K562 (cell line): ENCODE results near the gene SCFD2. TPM values are rescaled to one million over a fixed set of nuclear protein-coding genes. Genes with fewer than 3 reads are reported as not detected.

ENCODE experiments used
- ATAC-seq: fragments of 200-7000 bp; cut with Tn5 transposase; 3 replicates; pipeline ENCODE4 v1.9.1; 2020; ENCODE audit warnings: moderate library complexity
- BruUV-seq: library from RNA; stranded (reverse); fragments of 400-500 nt; replicated peaks from 2 replicates; lab custom pipeline; 2021; lab: Mats Ljungman, UMichigan
- CTCF ChIA-PET: fragments of 300-600 bp; formaldehyde crosslinking; extraction: SDS; loops from one replicate; lab custom pipeline; 2021; ENCODE audit warnings: low intra/inter-chr PET ratio; lab: Yijun Ruan, JAX
- POLR2A ChIA-PET: fragments of 300-600, 350-650 bp; sonication (Branson Sonifier 250); formaldehyde crosslinking; extraction: SDS; loops from one replicate; lab custom pipeline; 2021; ENCODE audit warnings: antibody characterized with exemption, inconsistent platforms; lab: Yijun Ruan, JAX
- DNase-seq, 4 experiments: peaks; one replicate each; pipeline versions ENCODE4 v3.0.0 to v3.0.0-alpha.2; 2011 to 2018; ENCODE audit warnings: low spot score in 3 of 4, mixed read lengths in 3 of 4; ENCODE audit errors: extremely low read depth in 1 of 4
- FAIRE-seq: peaks from 2 replicates; lab custom pipeline; 2011; peaks lifted over from hg19 to GRCh38; lab: Jason Lieb, UNC
- H2AFZ ChIP-seq: 2 replicates; pipeline ENCODE4 v1.6.0; 2011; ENCODE audit warnings: low read depth, low read length, control low read depth, inconsistent platforms
- H3K27ac ChIP-seq: fragments of 200-600 bp; 3 replicates; pipeline ENCODE4 v1.8.0; 2011; ENCODE audit warnings: low read depth, mild to moderate bottlenecking, control low read depth, inconsistent platforms, low read length, moderate library complexity, mixed read lengths; ENCODE audit errors: extremely low read depth
- H3K27me3 ChIP-seq, 2 experiments: fragments of 300-600 bp in 1 of 2; 2 replicates in 1 of 2; 3 replicates in 1 of 2; pipeline versions ENCODE4 v1.6.0 to v1.8.0; 2011; ENCODE audit warnings: inconsistent platforms in 2 of 2, low read length in 2 of 2, mild to moderate bottlenecking in 1 of 2, mixed read lengths in 1 of 2, moderate library complexity in 1 of 2; ENCODE audit not compliant: control insufficient read depth in 2 of 2, insufficient read depth in 2 of 2
- H3K36me3 ChIP-seq: fragments of 300-600 bp; 3 replicates; pipeline ENCODE4 v1.8.0; 2011; ENCODE audit warnings: mild to moderate bottlenecking, low read length, inconsistent platforms; ENCODE audit not compliant: control insufficient read depth, insufficient read depth
- H3K4me1 ChIP-seq, 2 experiments: fragments of 200-600 bp in 1 of 2; replicated peaks in 1 of 2; 2 replicates in 1 of 2; 3 replicates in 1 of 2; pipeline versions ENCODE4 v1.5.1 to v1.8.0; 2011; ENCODE audit warnings: inconsistent platforms in 2 of 2, low read length in 2 of 2, mild to moderate bottlenecking in 1 of 2, mixed read lengths in 1 of 2, moderate library complexity in 1 of 2; ENCODE audit not compliant: control insufficient read depth in 2 of 2, insufficient read depth in 2 of 2
- H3K4me2 ChIP-seq: 2 replicates; pipeline ENCODE4 v1.6.1; 2011; ENCODE audit warnings: low read length, control low read depth, inconsistent platforms, mixed read lengths; ENCODE audit not compliant: insufficient read depth
- H3K4me3 ChIP-seq: fragments of 200-600 bp; sonication (generic), shearing (Covaris generic); 2 replicates; pipeline ENCODE4 v1.5.1; 2016; ENCODE audit warnings: control low read depth, inconsistent platforms
- H3K79me2 ChIP-seq: fragments of 200-600 bp; 3 replicates; pipeline ENCODE4 v1.8.0; 2011; ENCODE audit warnings: low read length, inconsistent platforms; ENCODE audit not compliant: control insufficient read depth, insufficient read depth
- H3K9ac ChIP-seq, 2 experiments: 2 replicates each; pipeline versions ENCODE4 v1.6.0 to v1.6.1; 2011; ENCODE audit warnings: low read depth in 2 of 2, low read length in 2 of 2, control low read depth in 1 of 2, inconsistent platforms in 1 of 2, mild to moderate bottlenecking in 1 of 2, mixed read lengths in 1 of 2; ENCODE audit not compliant: insufficient read depth in 1 of 2
- H3K9me1 ChIP-seq: one replicate; pipeline ENCODE4 v1.6.0; 2011; ENCODE audit warnings: inconsistent platforms, mild to moderate bottlenecking, low read length, moderate library complexity; ENCODE audit not compliant: control insufficient read depth, insufficient read depth
- H3K9me3 ChIP-seq: replicated peaks from 2 replicates; pipeline ENCODE4 v1.5.1; 2011; ENCODE audit warnings: low read depth, low read length, inconsistent platforms; ENCODE audit not compliant: control insufficient read depth, insufficient read depth
- H4K20me1 ChIP-seq: replicated peaks from 2 replicates; pipeline ENCODE4 v1.6.1; 2011; ENCODE audit warnings: low read length, inconsistent platforms, mixed read lengths; ENCODE audit not compliant: control insufficient read depth, insufficient read depth
- BRF1 ChIP-seq: IDR thresholded peaks from 3 replicates; pipeline ENCODE4 v1.6.1; 2011; ENCODE audit warnings: borderline replicate concordance, mild to moderate bottlenecking; ENCODE audit not compliant: insufficient read length; ENCODE audit errors: extremely low read depth
- CHD4 ChIP-seq: fragments of 200-600 bp; sonication (generic); IDR thresholded peaks from 3 replicates; pipeline ENCODE4 v1.6.1; 2012; ENCODE audit warnings: low read depth, mild to moderate bottlenecking, mixed read lengths, low read length, inconsistent platforms; ENCODE audit not compliant: insufficient read depth, insufficient replicate concordance, poor library complexity, severe bottlenecking
- CREBBP ChIP-seq: IDR thresholded peaks from one replicate; pipeline ENCODE4 v1.6.1; 2012; ENCODE audit warnings: low read depth, mild to moderate bottlenecking, control low read depth, inconsistent platforms, low read length
- CTCF ChIP-seq, 3 experiments: IDR thresholded peaks in 2 of 3; conservative IDR thresholded peaks in 1 of 3; 2 replicates each; pipeline ENCODE4 v1.5.1; 2011 to 2012; ENCODE audit warnings: low read length in 3 of 3, mild to moderate bottlenecking in 3 of 3, control low read depth in 2 of 3, improper control_type of control experiment in 1 of 3, inconsistent platforms in 1 of 3, low read depth in 1 of 3, mixed read lengths in 1 of 3, moderate library complexity in 1 of 3; ENCODE audit not compliant: insufficient read depth in 2 of 3
- DMBX1 ChIP-seq: fragments of 250-450 bp; sonication (Bioruptor Pico); IDR thresholded peaks from 2 replicates; pipeline ENCODE4 v1.8.0; 2022; ENCODE audit warnings: inconsistent platforms, mild to moderate bottlenecking, moderate library complexity, borderline replicate concordance
- NCOA1 ChIP-seq: fragments of 450-650 bp; IDR thresholded peaks from 2 replicates; pipeline ENCODE4 v1.6.1; 2016; ENCODE audit warnings: low read depth
- SRSF7 ChIP-seq: fragments of 200-400 bp; formaldehyde crosslinking; optimal IDR thresholded peaks from 2 replicates; pipeline ENCODE3; 2017; ENCODE audit warnings: mild to moderate bottlenecking, low read depth, low read length
- ZNF140 ChIP-seq: fragments of 250-450 bp; sonication (Bioruptor Pico); IDR thresholded peaks from 2 replicates; pipeline ENCODE4 v1.8.0; 2021; ENCODE audit warnings: moderate library complexity, mild to moderate bottlenecking, inconsistent platforms
- ZNF212 ChIP-seq: fragments of 450-650 bp; formaldehyde crosslinking; IDR thresholded peaks from 2 replicates; pipeline ENCODE4 v1.4.0; 2020; ENCODE audit warnings: mild to moderate bottlenecking
- ZNF583 ChIP-seq: fragments of 250-450 bp; sonication (Bioruptor Pico); IDR thresholded peaks from 2 replicates; pipeline ENCODE4 v1.4.0; 2020
- WGBS: fragments of 100-300 bp; shearing (Covaris generic); methylation state at CpG from one replicate; pipeline ENCODE4 v1.1.6; 2016; ENCODE audit warnings: low coverage, mixed read lengths; ENCODE audit not compliant: insufficient coverage; ENCODE audit errors: missing lambda C conversion rate; 5-methylcytosine and 5-hydroxymethylcytosine counted together
- in situ Hi-C: fragments of 300-500 bp; cut with MboI; formaldehyde crosslinking; loops from 4 replicates; pipeline ENCODE4 v1.15.0; 2018; ENCODE audit warnings: inconsistent platforms, mixed read lengths
- intact Hi-C: fragments of 100-400 bp; cut with micrococcal nuclease; formaldehyde crosslinking; loops from 2 replicates; pipeline ENCODE4 v1.14.2; 2022
- polyA plus RNA-seq, 8 experiments: library from polyadenylated mRNA; depleted of rRNA in 4 of 8; stranded (reverse) in 5 of 8; unstranded in 3 of 8; fragments of >200 nt; fragmentation: Nextera tagmentation in 2 of 8; fragmentation: Illumina TruSeq in 1 of 8; extraction: Ambion mirVana in 2 of 8; extraction: Trizol in 1 of 8; gene quantifications; 2 replicates each; pipeline versions ENCODE4 v1.2.1 to v1.2.3, GENCODE V29; 2011 to 2014; ENCODE audit warnings: inconsistent platforms in 1 of 8, missing spikeins in 1 of 8
- total RNA-seq, 7 experiments: library from RNA; depleted of rRNA in 6 of 7; stranded (reverse); fragments of >200 nt in 6 of 7; fragmentation: Illumina TruSeq in 2 of 7; extraction: Trizol in 2 of 7; gene quantifications; 2 replicates each; pipeline versions ENCODE4 v1.2.1 to v1.2.3, GENCODE V29; 2011 to 2021; ENCODE audit warnings: low replicate concordance in 1 of 7
- TF ChIP-seq, protein P1 (sequence below): fragments of 450-650 bp; IDR thresholded peaks from 2 replicates; pipeline ENCODE4 v1.6.1; 2016; ENCODE audit warnings: mild to moderate bottlenecking
- TF ChIP-seq, protein P2 (sequence below): fragments of 450-650 bp; IDR thresholded peaks from 2 replicates; pipeline ENCODE4 v1.6.1; 2017; ENCODE audit warnings: antibody characterized with exemption
- TF ChIP-seq, protein P3 (sequence below): fragments of 450-650 bp; IDR thresholded peaks from 2 replicates; pipeline ENCODE4 v1.6.1; 2017; ENCODE audit warnings: mild to moderate bottlenecking, moderate library complexity

The SCFD2 gene
- total and polyA plus RNA-seq, 9 of the 15 experiments (the other 6 are each of a cell fraction or from before 2014, with no cell fraction given), result 5.7 to 30.3 (median 22.8) TPM

- no peak for TF ChIP-seq CTCF (IDR thresholded peaks at IDR 0.05 in 2 of 3, conservative IDR thresholded peaks at IDR 0.05 in 1 of 3; ENCODE audit: insufficient read depth in 2 of 3, low read depth in 1 of 3, low read length in 3 of 3)
- TF ChIP-seq, protein P1, sequence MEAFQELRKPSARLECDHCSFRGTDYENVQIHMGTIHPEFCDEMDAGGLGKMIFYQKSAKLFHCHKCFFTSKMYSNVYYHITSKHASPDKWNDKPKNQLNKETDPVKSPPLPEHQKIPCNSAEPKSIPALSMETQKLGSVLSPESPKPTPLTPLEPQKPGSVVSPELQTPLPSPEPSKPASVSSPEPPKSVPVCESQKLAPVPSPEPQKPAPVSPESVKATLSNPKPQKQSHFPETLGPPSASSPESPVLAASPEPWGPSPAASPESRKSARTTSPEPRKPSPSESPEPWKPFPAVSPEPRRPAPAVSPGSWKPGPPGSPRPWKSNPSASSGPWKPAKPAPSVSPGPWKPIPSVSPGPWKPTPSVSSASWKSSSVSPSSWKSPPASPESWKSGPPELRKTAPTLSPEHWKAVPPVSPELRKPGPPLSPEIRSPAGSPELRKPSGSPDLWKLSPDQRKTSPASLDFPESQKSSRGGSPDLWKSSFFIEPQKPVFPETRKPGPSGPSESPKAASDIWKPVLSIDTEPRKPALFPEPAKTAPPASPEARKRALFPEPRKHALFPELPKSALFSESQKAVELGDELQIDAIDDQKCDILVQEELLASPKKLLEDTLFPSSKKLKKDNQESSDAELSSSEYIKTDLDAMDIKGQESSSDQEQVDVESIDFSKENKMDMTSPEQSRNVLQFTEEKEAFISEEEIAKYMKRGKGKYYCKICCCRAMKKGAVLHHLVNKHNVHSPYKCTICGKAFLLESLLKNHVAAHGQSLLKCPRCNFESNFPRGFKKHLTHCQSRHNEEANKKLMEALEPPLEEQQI, result no peak
- TF ChIP-seq ZNF212 (CRISPR knock-in tag), result no peak
- no peak for TF ChIP-seq CREBBP
Observed at GRCh38 chr4:53234111-53234510, 131.8 kb downstream of the SCFD2 start (continued).

DNA sequence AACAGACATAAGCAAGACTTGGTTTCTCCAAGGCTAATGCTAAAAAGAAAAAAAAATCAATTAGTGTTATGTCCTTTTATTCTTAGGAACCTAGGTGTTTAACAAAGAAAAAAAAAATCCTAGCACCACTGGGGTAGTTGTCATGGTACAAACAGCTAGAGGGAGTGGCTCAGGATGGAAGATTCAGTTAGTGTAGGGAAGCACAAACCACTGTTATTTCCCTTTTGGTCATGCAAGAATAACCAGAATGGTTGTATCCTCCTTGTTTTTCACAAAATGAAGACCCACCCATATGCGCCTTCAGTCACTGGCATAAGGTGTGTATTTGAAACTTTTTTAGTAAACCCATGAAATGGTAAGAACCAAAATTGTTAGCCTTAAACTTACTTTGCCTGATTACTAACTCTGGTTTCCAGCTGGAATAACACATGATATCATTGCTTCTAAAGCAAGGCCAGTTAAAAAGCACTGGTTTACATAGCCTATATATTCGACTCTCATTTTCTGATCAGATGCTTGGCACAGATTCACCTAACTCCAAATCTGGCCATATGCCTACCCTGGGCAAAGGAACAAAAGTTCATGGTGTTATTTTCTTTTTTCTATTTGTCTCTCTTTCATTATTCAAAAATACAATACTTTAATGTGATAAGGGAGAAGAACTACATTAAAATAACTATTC, 132.6 kb downstream of the SCFD2 start:
- no TSS peak for BruUV-seq
- Histone ChIP-seq H3K79me2 (no peaks in the 10 kb centered on the region), H3K4me1 (no peaks in the 10 kb centered on the region), H2AFZ (no peak overlapping the region), H3K36me3 (no peaks in the 10 kb centered on the region; the same call in 2 of the 3 replicates), H3K9ac (no peak overlapping the region), H3K9me3 (no peaks in the 10 kb centered on the region), H3K27me3 (no peaks in the 10 kb centered on the region), H3K27ac (no peak overlapping the region), H3K4me3 (no peak overlapping the region), H4K20me1 (no peaks in the 10 kb centered on the region), H3K9me1 (no peaks in the 10 kb centered on the region), H3K4me2 (no peak overlapping the region)
- CTCF ChIA-PET, result no interaction called here
- ATAC-seq (no peak), FAIRE-seq (no peak), DNase-seq (no peak)
- in situ Hi-C loops (no loop called here), intact Hi-C loops (no loop called here)
- POLR2A ChIA-PET, result no interaction called here
- WGBS, result 62% methylated on average over 2 of the region's 2 CpGs
- no peak for TF ChIP-seq BRF1
- no peak for TF ChIP-seq DMBX1 (CRISPR knock-in tag)
- TF ChIP-seq ZNF140 (CRISPR knock-in tag), result no peak
- no peak for TF ChIP-seq CHD4
- TF ChIP-seq, protein P2, sequence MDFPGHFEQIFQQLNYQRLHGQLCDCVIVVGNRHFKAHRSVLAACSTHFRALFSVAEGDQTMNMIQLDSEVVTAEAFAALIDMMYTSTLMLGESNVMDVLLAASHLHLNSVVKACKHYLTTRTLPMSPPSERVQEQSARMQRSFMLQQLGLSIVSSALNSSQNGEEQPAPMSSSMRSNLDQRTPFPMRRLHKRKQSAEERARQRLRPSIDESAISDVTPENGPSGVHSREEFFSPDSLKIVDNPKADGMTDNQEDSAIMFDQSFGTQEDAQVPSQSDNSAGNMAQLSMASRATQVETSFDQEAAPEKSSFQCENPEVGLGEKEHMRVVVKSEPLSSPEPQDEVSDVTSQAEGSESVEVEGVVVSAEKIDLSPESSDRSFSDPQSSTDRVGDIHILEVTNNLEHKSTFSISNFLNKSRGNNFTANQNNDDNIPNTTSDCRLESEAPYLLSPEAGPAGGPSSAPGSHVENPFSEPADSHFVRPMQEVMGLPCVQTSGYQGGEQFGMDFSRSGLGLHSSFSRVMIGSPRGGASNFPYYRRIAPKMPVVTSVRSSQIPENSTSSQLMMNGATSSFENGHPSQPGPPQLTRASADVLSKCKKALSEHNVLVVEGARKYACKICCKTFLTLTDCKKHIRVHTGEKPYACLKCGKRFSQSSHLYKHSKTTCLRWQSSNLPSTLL, result no peak
- TF ChIP-seq, protein P3, sequence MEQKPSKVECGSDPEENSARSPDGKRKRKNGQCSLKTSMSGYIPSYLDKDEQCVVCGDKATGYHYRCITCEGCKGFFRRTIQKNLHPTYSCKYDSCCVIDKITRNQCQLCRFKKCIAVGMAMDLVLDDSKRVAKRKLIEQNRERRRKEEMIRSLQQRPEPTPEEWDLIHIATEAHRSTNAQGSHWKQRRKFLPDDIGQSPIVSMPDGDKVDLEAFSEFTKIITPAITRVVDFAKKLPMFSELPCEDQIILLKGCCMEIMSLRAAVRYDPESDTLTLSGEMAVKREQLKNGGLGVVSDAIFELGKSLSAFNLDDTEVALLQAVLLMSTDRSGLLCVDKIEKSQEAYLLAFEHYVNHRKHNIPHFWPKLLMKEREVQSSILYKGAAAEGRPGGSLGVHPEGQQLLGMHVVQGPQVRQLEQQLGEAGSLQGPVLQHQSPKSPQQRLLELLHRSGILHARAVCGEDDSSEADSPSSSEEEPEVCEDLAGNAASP, result no peak
- TF ChIP-seq NCOA1, result no peak
- TF ChIP-seq ZNF583, result no peak
- no peak for TF ChIP-seq SRSF7
